ENCODE data around the gene LMF1.

- TF ChIP-seq, protein P1, sequence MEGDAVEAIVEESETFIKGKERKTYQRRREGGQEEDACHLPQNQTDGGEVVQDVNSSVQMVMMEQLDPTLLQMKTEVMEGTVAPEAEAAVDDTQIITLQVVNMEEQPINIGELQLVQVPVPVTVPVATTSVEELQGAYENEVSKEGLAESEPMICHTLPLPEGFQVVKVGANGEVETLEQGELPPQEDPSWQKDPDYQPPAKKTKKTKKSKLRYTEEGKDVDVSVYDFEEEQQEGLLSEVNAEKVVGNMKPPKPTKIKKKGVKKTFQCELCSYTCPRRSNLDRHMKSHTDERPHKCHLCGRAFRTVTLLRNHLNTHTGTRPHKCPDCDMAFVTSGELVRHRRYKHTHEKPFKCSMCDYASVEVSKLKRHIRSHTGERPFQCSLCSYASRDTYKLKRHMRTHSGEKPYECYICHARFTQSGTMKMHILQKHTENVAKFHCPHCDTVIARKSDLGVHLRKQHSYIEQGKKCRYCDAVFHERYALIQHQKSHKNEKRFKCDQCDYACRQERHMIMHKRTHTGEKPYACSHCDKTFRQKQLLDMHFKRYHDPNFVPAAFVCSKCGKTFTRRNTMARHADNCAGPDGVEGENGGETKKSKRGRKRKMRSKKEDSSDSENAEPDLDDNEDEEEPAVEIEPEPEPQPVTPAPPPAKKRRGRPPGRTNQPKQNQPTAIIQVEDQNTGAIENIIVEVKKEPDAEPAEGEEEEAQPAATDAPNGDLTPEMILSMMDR (IDR thresholded peaks at IDR 0.05; ENCODE audit: low read depth, low read length), result no peak
- TF ChIP-seq EZH2phosphoT487 (IDR thresholded peaks at IDR 0.05; ENCODE audit: low read depth), result no peak
These were observed 91.3 kb downstream of the LMF1 start for GRCh38 chr16:879461-879861.
